B cell (primary cell): ENCODE measurements around the gene PLPP4. TPM values are rescaled to one million over a fixed set of nuclear protein-coding genes. Genes with fewer than 3 reads are reported as not detected.

Experiments used
- ATAC-seq: fragments of 200-7000 bp; cut with Tn5 transposase; one replicate; pipeline ENCODE4 v1.10.0; 2021; ENCODE audit warnings: low read depth, mild to moderate bottlenecking, moderate number of reproducible peaks, moderate library complexity
- CTCF ChIA-PET: fragments of 350-600 bp; sonication (Branson Sonifier 250); formaldehyde crosslinking; loops from one replicate; lab custom pipeline; 2021; ENCODE audit warnings: antibody characterized with exemption, inconsistent platforms; lab: Charles Lee
- POLR2A ChIA-PET: fragments of 350-600 bp; sonication (Branson Sonifier 250); formaldehyde crosslinking; loops from one replicate; lab custom pipeline; 2021; ENCODE audit warnings: antibody characterized with exemption; lab: Charles Lee
- DNase-seq: peaks from one replicate; pipeline ENCODE4 v3.0.0; 2013
- H2AFZ ChIP-seq: 2 replicates; pipeline ENCODE4 v1.6.1; 2012; ENCODE audit warnings: mild to moderate bottlenecking, low read depth, low read length; ENCODE audit not compliant: insufficient read depth, poor library complexity, severe bottlenecking
- H3K27ac ChIP-seq, 2 donors: 1 replicate in 1 of 2; 2 replicates in 1 of 2; pipeline ENCODE4 v1.5.1; 2012 to 2013; ENCODE audit warnings: low read length in 2 of 2, mild to moderate bottlenecking in 2 of 2, moderate library complexity in 1 of 2
- H3K27me3 ChIP-seq, 4 experiments: fragments of 200-600 bp in 1 of 4; sonication (generic) in 1 of 4; replicated peaks in 1 of 4; 1 replicate in 2 of 4; 2 replicates in 2 of 4; pipeline versions ENCODE4 v1.6.1 to v1.7.0; 2013 to 2016; ENCODE audit warnings: low read length in 3 of 4, mild to moderate bottlenecking in 2 of 4, mixed read lengths in 1 of 4, moderate library complexity in 1 of 4; ENCODE audit not compliant: insufficient read depth in 4 of 4, control insufficient read depth in 3 of 4; ENCODE audit errors: control extremely low read depth in 1 of 4
- H3K36me3 ChIP-seq, 2 experiments: replicated peaks in 1 of 2; 1 replicate in 1 of 2; 2 replicates in 1 of 2; pipeline versions ENCODE4 v1.6.1 to v1.7.1; 2013; ENCODE audit warnings: low read length in 1 of 2; ENCODE audit not compliant: insufficient read depth in 2 of 2, control insufficient read depth in 1 of 2; ENCODE audit errors: control extremely low read depth in 1 of 2, extremely low read depth in 1 of 2
- H3K4me1 ChIP-seq, 2 donors: fragments of 200-600 bp in 1 of 2; sonication (generic) in 1 of 2; 1 replicate in 1 of 2; 2 replicates in 1 of 2; pipeline versions ENCODE4 v1.5.1 to v1.6.1; 2013 to 2017; ENCODE audit warnings: low read length in 2 of 2; ENCODE audit not compliant: control insufficient read depth in 2 of 2, insufficient read depth in 2 of 2
- H3K4me2 ChIP-seq: replicated peaks from 2 replicates; pipeline ENCODE3; 2012; ENCODE audit warnings: mild to moderate bottlenecking, low read depth, low read length; ENCODE audit not compliant: poor library complexity, severe bottlenecking
- H3K4me3 ChIP-seq, 5 experiments: fragments of 200-600 bp in 1 of 5; sonication (generic) in 1 of 5; 1 replicate in 3 of 5; 2 replicates in 2 of 5; pipeline versions ENCODE4 v1.5.1 to v1.7.0; 2011 to 2016; ENCODE audit warnings: low read length in 4 of 5, mild to moderate bottlenecking in 4 of 5, low read depth in 2 of 5, control low read depth in 1 of 5, moderate library complexity in 1 of 5; ENCODE audit not compliant: insufficient read depth in 1 of 5; ENCODE audit errors: control extremely low read depth in 1 of 5, extremely low read depth in 1 of 5
- H3K79me2 ChIP-seq: fragments of 200-600 bp; sonication (generic); one replicate; pipeline ENCODE4 v1.6.0; 2016; ENCODE audit warnings: low read length; ENCODE audit not compliant: control insufficient read depth, insufficient read depth
- H3K9ac ChIP-seq: fragments of 200-600 bp; sonication (generic); 2 replicates; pipeline ENCODE4 v1.6.1; 2017; ENCODE audit warnings: mild to moderate bottlenecking, low read length, moderate library complexity
- H3K9me3 ChIP-seq, 3 donors: one replicate each; pipeline versions ENCODE4 v1.6.1 to v1.7.1; 2013; ENCODE audit warnings: low read length in 2 of 3; ENCODE audit not compliant: control insufficient read depth in 2 of 3, insufficient read depth in 1 of 3; ENCODE audit errors: control extremely low read depth in 1 of 3
- H4K20me1 ChIP-seq: 2 replicates; pipeline ENCODE4 v1.6.0; 2012; ENCODE audit warnings: mild to moderate bottlenecking, low read length; ENCODE audit not compliant: insufficient read depth, control insufficient read depth, poor library complexity, severe bottlenecking
- H3K27ac Mint-ChIP-seq: one replicate; pipeline ENCODE4 v1.8.0; 2021; ENCODE audit warnings: mixed read lengths
- H3K27me3 Mint-ChIP-seq: one replicate; pipeline ENCODE4 v1.8.0; 2021; ENCODE audit warnings: mixed read lengths
- H3K4me1 Mint-ChIP-seq: one replicate; pipeline ENCODE4 v1.8.0; 2021; ENCODE audit warnings: mixed read lengths
- H3K4me3 Mint-ChIP-seq: one replicate; pipeline ENCODE4 v1.8.0; 2021; ENCODE audit warnings: mixed read lengths
- H3K9me3 Mint-ChIP-seq: one replicate; pipeline ENCODE4 v1.8.0; 2022; ENCODE audit warnings: mixed read lengths; ENCODE audit not compliant: insufficient read depth
- EZH2 ChIP-seq: IDR thresholded peaks from 2 replicates; pipeline ENCODE4 v1.6.1; 2012; ENCODE audit warnings: borderline replicate concordance, low read depth, mild to moderate bottlenecking, moderate library complexity, low read length; ENCODE audit not compliant: insufficient read depth, poor library complexity, severe bottlenecking
- WGBS: methylation state at CpG from one replicate; pipeline ENCODE4 v1.1.5; 2013; ENCODE audit warnings: missing lambda C conversion rate; ENCODE audit not compliant: insufficient coverage; 5-methylcytosine and 5-hydroxymethylcytosine counted together
- intact Hi-C: fragments of 100-400 bp; cut with micrococcal nuclease; formaldehyde crosslinking; loops from one replicate; pipeline ENCODE4 v1.10.0; 2022
- polyA plus RNA-seq: library from polyadenylated mRNA; depleted of rRNA; stranded (reverse); fragments of >200 nt; gene quantifications from 2 replicates; pipeline ENCODE4 v1.2.3, GENCODE V29; 2012
- total RNA-seq, 2 donors: library from RNA; stranded (reverse); fragments of 120-200 nt in 1 of 2; gene quantifications; 1 replicate in 1 of 2; 2 replicates in 1 of 2; pipeline versions ENCODE4 v1.2.3 to v1.2.4, GENCODE V29; 2013 to 2022
- TF ChIP-seq, protein P1 (sequence below): fragments of 200-600 bp; IDR thresholded peaks from one replicate; pipeline ENCODE4 v1.8.0; 2022; ENCODE audit warnings: antibody characterized with exemption, mild to moderate bottlenecking

Gene PLPP4
- total and polyA plus RNA-seq, 2 donors (not counting 1 experiment from before 2014, with no cell fraction given), result not detected

DNA sequence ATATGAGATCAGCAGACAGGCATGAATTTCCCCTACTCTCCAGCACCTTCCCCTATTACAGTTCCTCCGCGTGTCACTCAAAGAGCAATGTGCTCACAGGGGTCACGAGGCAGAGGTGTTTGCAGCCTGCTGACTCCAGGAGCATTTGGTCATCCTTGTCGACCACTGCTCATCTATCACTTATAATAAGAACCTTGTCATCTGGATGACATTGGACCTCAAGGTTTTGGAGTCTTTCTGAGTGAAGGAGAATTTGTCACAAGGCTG, 32.9 kb upstream of the PLPP4 start:
- no peaks in the 10 kb centered on the region for H3K9me3 Mint-ChIP-seq
- H3K4me1 Mint-ChIP-seq, result no peaks in the 10 kb centered on the region
- no peak for ATAC-seq
- 97% methylated on average over 3 of the region's 4 CpGs for WGBS
- no peak for DNase-seq
- intact Hi-C loops, result no loop called here
- Histone ChIP-seq H3K79me2 (no peaks in the 10 kb centered on the region), H3K9me3 (no peaks in the 10 kb centered on the region), H2AFZ (no peak overlapping the region), H3K4me3 (no peak overlapping the region), H3K4me2 (no peak overlapping the region), H3K27ac (no peak overlapping the region), H4K20me1 (no peaks in the 10 kb centered on the region), H3K9ac (no peak overlapping the region), H3K27me3 (peaks cover 0 to 2% (median 0%) of the 10 kb centered on the region in 4 experiments), H3K4me1 (no peaks in the 10 kb centered on the region), H3K36me3 (no peaks in the 10 kb centered on the region)
- peaks cover 11% of the 10 kb centered on the region for H3K27me3 Mint-ChIP-seq
- POLR2A ChIA-PET, result no interaction called here
- H3K27ac Mint-ChIP-seq, result no peak overlapping the region
- CTCF ChIA-PET, result interaction anchor here (0.8 to 2.9 kb wide), 5 partner anchors 9 to 1477 kb away, joined by 3 to 11 read pairs (median 6); no protein-coding TSS in a partner anchor
- TF ChIP-seq, protein P1, sequence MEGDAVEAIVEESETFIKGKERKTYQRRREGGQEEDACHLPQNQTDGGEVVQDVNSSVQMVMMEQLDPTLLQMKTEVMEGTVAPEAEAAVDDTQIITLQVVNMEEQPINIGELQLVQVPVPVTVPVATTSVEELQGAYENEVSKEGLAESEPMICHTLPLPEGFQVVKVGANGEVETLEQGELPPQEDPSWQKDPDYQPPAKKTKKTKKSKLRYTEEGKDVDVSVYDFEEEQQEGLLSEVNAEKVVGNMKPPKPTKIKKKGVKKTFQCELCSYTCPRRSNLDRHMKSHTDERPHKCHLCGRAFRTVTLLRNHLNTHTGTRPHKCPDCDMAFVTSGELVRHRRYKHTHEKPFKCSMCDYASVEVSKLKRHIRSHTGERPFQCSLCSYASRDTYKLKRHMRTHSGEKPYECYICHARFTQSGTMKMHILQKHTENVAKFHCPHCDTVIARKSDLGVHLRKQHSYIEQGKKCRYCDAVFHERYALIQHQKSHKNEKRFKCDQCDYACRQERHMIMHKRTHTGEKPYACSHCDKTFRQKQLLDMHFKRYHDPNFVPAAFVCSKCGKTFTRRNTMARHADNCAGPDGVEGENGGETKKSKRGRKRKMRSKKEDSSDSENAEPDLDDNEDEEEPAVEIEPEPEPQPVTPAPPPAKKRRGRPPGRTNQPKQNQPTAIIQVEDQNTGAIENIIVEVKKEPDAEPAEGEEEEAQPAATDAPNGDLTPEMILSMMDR, result no peak
- TF ChIP-seq EZH2, result no peak
- H3K4me3 Mint-ChIP-seq, result no peak overlapping the region

GRCh38 chr10:120426306-120426705, 30.7 kb upstream of the PLPP4 start:
- Mint-ChIP-seq H3K4me3 (no peak overlapping the region), H3K27ac (no peak overlapping the region), H3K4me1 (no peaks in the 10 kb centered on the region), H3K27me3 (peaks cover 18% of the 10 kb centered on the region), H3K9me3 (no peaks in the 10 kb centered on the region)
- Histone ChIP-seq H4K20me1 (no peaks in the 10 kb centered on the region), H3K4me3 (no peak overlapping the region), H3K27ac (no peak overlapping the region), H3K4me2 (no peak overlapping the region), H3K27me3 (peaks cover 0 to 2% (median 0%) of the 10 kb centered on the region in 4 experiments), H2AFZ (no peak overlapping the region), H3K79me2 (no peaks in the 10 kb centered on the region), H3K36me3 (no peaks in the 10 kb centered on the region), H3K9me3 (no peaks in the 10 kb centered on the region), H3K4me1 (no peaks in the 10 kb centered on the region), H3K9ac (no peak overlapping the region)
- no peak for DNase-seq
- intact Hi-C loops, result no loop called here
- TF ChIP-seq EZH2, result no peak
- TF ChIP-seq, protein P1, result no peak
- ATAC-seq, result no peak
- WGBS, result 94% methylated on average over 2 of the region's 3 CpGs
- ChIA-PET CTCF (no interaction called here), POLR2A (no interaction called here)
